Chondrocyte (in vitro differentiated cells): ENCODE results near the gene CELF2. TPM values are rescaled to one million over a fixed set of nuclear protein-coding genes. Genes with fewer than 3 reads are reported as not detected.

Experiments
- DNase-seq: peaks from one replicate; pipeline ENCODE4 v3.0.0; 2021; ENCODE audit warnings: mixed read lengths, low spot score
- H3K27ac Mint-ChIP-seq: one replicate; pipeline ENCODE4 v1.8.0; 2021; ENCODE audit warnings: mild to moderate bottlenecking, moderate library complexity, mixed read lengths; ENCODE audit not compliant: unreplicated experiment
- H3K27me3 Mint-ChIP-seq: 2 replicates; pipeline ENCODE4 v1.8.0; 2021; ENCODE audit warnings: low read depth, mixed read lengths
- H3K36me3 Mint-ChIP-seq: 2 replicates; pipeline ENCODE4 v1.8.0; 2021; ENCODE audit warnings: low read depth, mixed read lengths
- H3K4me1 Mint-ChIP-seq: 2 replicates; pipeline ENCODE4 v1.8.0; 2021; ENCODE audit warnings: low read depth, mild to moderate bottlenecking, mixed read lengths
- H3K4me3 Mint-ChIP-seq: one replicate; pipeline ENCODE4 v1.8.0; 2021; ENCODE audit warnings: mild to moderate bottlenecking, moderate library complexity, mixed read lengths; ENCODE audit not compliant: unreplicated experiment
- H3K9me3 Mint-ChIP-seq: 2 replicates; pipeline ENCODE4 v1.8.0; 2021; ENCODE audit warnings: low read depth, mixed read lengths
- total RNA-seq: library from RNA; stranded (reverse); gene quantifications from 3 replicates; pipeline ENCODE4 v1.2.1, GENCODE V29; 2021
- TF ChIP-seq, protein P1 (sequence below): fragments of 200-600 bp; sonication (generic); IDR thresholded peaks from 2 replicates; pipeline ENCODE4 v1.5.0; 2021; ENCODE audit warnings: antibody characterized with exemption, mild to moderate bottlenecking, moderate library complexity

Gene CELF2
- total RNA-seq, 1 donor from 2014 or later: 44.3 TPM

- Mint-ChIP-seq H3K4me3 (no peak overlapping the region), H3K4me1 (peaks cover 7% of the 10 kb centered on the region), H3K36me3 (no peaks in the 10 kb centered on the region), H3K27ac (no peak overlapping the region), H3K9me3 (no peaks in the 10 kb centered on the region), H3K27me3 (no peaks in the 10 kb centered on the region)
- TF ChIP-seq, protein P1, sequence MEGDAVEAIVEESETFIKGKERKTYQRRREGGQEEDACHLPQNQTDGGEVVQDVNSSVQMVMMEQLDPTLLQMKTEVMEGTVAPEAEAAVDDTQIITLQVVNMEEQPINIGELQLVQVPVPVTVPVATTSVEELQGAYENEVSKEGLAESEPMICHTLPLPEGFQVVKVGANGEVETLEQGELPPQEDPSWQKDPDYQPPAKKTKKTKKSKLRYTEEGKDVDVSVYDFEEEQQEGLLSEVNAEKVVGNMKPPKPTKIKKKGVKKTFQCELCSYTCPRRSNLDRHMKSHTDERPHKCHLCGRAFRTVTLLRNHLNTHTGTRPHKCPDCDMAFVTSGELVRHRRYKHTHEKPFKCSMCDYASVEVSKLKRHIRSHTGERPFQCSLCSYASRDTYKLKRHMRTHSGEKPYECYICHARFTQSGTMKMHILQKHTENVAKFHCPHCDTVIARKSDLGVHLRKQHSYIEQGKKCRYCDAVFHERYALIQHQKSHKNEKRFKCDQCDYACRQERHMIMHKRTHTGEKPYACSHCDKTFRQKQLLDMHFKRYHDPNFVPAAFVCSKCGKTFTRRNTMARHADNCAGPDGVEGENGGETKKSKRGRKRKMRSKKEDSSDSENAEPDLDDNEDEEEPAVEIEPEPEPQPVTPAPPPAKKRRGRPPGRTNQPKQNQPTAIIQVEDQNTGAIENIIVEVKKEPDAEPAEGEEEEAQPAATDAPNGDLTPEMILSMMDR: no peak
- no peak for DNase-seq
These were observed 192.7 kb downstream of the CELF2 start for GRCh38 chr10:11210211-11210922.

GRCh38 chr10:11212288-11213085, 194.8 kb downstream of the CELF2 start:
- TF ChIP-seq, protein P1: no peak
- no peak overlapping the region for H3K27ac Mint-ChIP-seq
- no peak overlapping the region for H3K4me3 Mint-ChIP-seq
- H3K9me3 Mint-ChIP-seq: no peaks in the 10 kb centered on the region
- H3K4me1 Mint-ChIP-seq: peaks cover 7% of the 10 kb centered on the region
- H3K36me3 Mint-ChIP-seq: no peaks in the 10 kb centered on the region
- H3K27me3 Mint-ChIP-seq: no peaks in the 10 kb centered on the region
- DNase-seq: no peak

GRCh38 chr10:11213137-11213536, 195.5 kb downstream of the CELF2 start:
- Mint-ChIP-seq H3K9me3 (no peaks in the 10 kb centered on the region), H3K4me1 (peaks cover 9% of the 10 kb centered on the region), H3K27me3 (no peaks in the 10 kb centered on the region), H3K4me3 (no peak overlapping the region), H3K27ac (no peak overlapping the region), H3K36me3 (no peaks in the 10 kb centered on the region)
- TF ChIP-seq, protein P1: no peak
- no peak for DNase-seq

DNA sequence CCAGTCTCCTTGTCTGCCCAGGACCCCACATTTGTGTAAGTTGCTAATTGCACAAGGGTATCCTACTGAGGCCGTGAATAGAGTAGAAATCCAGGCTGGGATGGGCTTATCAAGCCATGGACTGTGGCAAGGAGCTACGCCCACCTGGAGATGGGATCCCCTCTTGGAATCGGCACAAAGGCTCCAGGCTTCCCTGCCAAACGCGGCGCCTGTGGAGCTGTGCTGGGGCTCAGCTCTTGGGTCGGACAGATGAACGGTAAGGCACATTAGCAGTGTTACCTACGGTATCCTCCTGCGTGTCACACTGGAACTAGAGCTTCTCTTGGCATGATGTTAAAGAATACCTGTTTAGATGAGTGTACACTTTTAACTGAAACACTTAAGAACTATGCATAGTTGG, 196.7 kb downstream of the CELF2 start:
- Mint-ChIP-seq H3K27ac (no peak overlapping the region), H3K27me3 (no peaks in the 10 kb centered on the region)
- DNase-seq: no peak

DNA sequence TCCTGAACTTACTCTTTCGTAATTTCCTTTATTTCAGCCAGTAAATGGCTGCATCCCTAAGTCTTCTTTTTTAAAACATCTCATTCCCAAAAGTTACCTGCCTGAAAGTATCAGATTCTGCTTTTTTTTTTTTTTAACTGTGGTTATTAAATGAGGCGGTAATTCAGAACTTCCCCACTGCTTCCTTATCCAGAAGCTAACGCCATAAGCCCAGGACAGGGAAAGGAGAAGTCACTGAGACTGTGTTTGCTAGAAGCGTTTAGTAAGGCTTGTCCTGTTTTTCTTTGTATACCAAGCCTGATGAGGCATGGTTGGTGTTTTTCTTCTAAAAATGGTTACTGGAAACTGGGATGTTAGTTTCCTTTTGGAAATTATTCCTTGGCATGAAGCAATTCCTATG, 197.8 kb downstream of the CELF2 start:
- peaks cover under 1% of the 10 kb centered on the region for H3K36me3 Mint-ChIP-seq
- no peak overlapping the region for H3K27ac Mint-ChIP-seq
- H3K4me1 Mint-ChIP-seq: peaks cover 8% of the 10 kb centered on the region
- H3K27me3 Mint-ChIP-seq: no peaks in the 10 kb centered on the region
- no peak for DNase-seq
- no peaks in the 10 kb centered on the region for H3K9me3 Mint-ChIP-seq
- no peak overlapping the region for H3K4me3 Mint-ChIP-seq
- TF ChIP-seq, protein P1: no peak

More for the DNA sequence above, 196.7 kb downstream of the CELF2 start:
- Mint-ChIP-seq H3K9me3 (no peaks in the 10 kb centered on the region), H3K4me1 (peaks cover 12% of the 10 kb centered on the region), H3K4me3 (no peak overlapping the region), H3K36me3 (no peaks in the 10 kb centered on the region)
- TF ChIP-seq, protein P1: no peak
